Esophagus muscularis mucosa (tissue), 3 donors: ENCODE results near the gene ITGA8.

ENCODE experiments used
- POLR2A ChIP-seq: fragments of 450-650 bp; IDR thresholded peaks from one replicate; pipeline ENCODE4 v1.6.1; 2017; ENCODE audit warnings: antibody characterized with exemption, moderate library complexity, mild to moderate bottlenecking, low read depth
- POLR2AphosphoS5 ChIP-seq, 2 donors: sonication (generic); formaldehyde crosslinking; IDR thresholded peaks; one replicate each; pipeline ENCODE4 v1.6.1; 2017; ENCODE audit warnings: antibody characterized with exemption in 2 of 2
- TF ChIP-seq, protein P1 (sequence below), 3 experiments: fragments of 200-600 bp in 2 of 3; fragments of 450-650 bp in 1 of 3; sonication (generic) in 2 of 3; IDR thresholded peaks; one replicate each; pipeline ENCODE4 v1.5.1; 2017 to 2019; ENCODE audit warnings: antibody characterized with exemption in 3 of 3, mild to moderate bottlenecking in 2 of 3, moderate library complexity in 1 of 3

DNA sequence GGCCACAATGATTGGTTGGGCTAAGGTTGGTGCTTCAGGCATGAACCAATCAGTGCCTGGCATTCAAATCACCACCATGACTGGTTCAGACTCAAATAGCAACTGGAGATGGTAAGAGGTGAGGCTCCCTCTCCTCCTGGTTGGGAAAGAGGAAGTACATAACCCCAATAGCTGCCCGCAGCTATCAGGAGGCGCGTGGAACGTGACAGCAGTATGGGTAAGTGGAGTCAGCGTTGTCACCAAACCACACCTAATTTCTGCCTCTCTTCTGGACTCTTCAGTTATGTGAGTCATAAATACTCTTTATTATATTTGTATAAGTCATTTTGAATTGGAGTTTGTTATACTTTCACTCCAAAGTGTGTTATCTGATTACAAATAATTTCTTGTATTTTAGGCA, 17.9 kb upstream of the ITGA8 start:
- no peak for TF ChIP-seq POLR2A
- TF ChIP-seq, protein P1, sequence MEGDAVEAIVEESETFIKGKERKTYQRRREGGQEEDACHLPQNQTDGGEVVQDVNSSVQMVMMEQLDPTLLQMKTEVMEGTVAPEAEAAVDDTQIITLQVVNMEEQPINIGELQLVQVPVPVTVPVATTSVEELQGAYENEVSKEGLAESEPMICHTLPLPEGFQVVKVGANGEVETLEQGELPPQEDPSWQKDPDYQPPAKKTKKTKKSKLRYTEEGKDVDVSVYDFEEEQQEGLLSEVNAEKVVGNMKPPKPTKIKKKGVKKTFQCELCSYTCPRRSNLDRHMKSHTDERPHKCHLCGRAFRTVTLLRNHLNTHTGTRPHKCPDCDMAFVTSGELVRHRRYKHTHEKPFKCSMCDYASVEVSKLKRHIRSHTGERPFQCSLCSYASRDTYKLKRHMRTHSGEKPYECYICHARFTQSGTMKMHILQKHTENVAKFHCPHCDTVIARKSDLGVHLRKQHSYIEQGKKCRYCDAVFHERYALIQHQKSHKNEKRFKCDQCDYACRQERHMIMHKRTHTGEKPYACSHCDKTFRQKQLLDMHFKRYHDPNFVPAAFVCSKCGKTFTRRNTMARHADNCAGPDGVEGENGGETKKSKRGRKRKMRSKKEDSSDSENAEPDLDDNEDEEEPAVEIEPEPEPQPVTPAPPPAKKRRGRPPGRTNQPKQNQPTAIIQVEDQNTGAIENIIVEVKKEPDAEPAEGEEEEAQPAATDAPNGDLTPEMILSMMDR (IDR thresholded peaks at IDR 0.05): no peak
- no peak for TF ChIP-seq POLR2AphosphoS5 (IDR thresholded peaks at IDR 0.05)
